ENCODE results near the gene LRRC70. TPM values are rescaled to one million over a fixed set of nuclear protein-coding genes. Genes with fewer than 3 reads are reported as not detected.

The LRRC70 gene
- 0.17 and 0.67 TPM in 2 replicates for total RNA-seq (2021; fragmentation: NEBNext Ultra II Directional; extraction: Animal tissue kit (Norgen Biotek cat#: 25700))
- polyA plus RNA-seq (2011; rRNA removed), result 0.16 and 0.62 TPM in 2 replicates
- polyA plus RNA-seq (2011; cell fraction: cytosol; rRNA removed), result 0.25 TPM
- 0.44 TPM for polyA plus RNA-seq (2011; cell fraction: nucleus; rRNA removed)
- 0.09 to 0.30 TPM (median 0.10 TPM) in 4 replicates for polyA plus RNA-seq (2012, experiment 1 of 2)
- not detected for polyA plus RNA-seq (2012, experiment 2 of 2)
- 0.10 TPM for polyA plus RNA-seq (2013, experiment 1 of 2)
- 0.09 TPM for polyA plus RNA-seq (2013, experiment 2 of 2)
- 2.2 and 3.9 TPM in 2 replicates for polyA minus RNA-seq (2011; rRNA and poly(A)+ RNA removed)
- 1.5 TPM for polyA minus RNA-seq (2011; cell fraction: cytosol; rRNA and poly(A)+ RNA removed)
- polyA minus RNA-seq (2011; cell fraction: nucleus; rRNA and poly(A)+ RNA removed), result 12.8 TPM
- long read RNA-seq, experiment 1, result 0 reads
- long read RNA-seq, experiment 2, result 0 reads

GRCh38 chr5:62578540-62578939 lies at the start of gene LRRC70:
TSS of gene LRRC70 (plus strand) at chr5:62578819. CDS start at chr5:62579439, 620 bp downstream.
- no peak within 1 kb of the TSS for H2BK5ac ChIP-seq (ENCODE audit: low read depth, low read length)
- no peak within 1 kb of the TSS for H3K18ac ChIP-seq (ENCODE audit: extremely low read depth, low read length)
- H3K27ac ChIP-seq (ENCODE audit: low read depth, low read length), result no peak within 1 kb of the TSS
- H3K4ac ChIP-seq (replicated peaks; ENCODE audit: insufficient read length, low read depth, low read length), result no peak within 1 kb of the TSS
- H3K23me2 ChIP-seq (ENCODE audit: low read depth, low read length), result no peaks in the 10 kb centered on the region
- no peak within 1 kb of the TSS for H4K8ac ChIP-seq (ENCODE audit: extremely low read depth, insufficient read depth, low read length)
- DNase-seq (ENCODE audit: low read depth in 1 of 2, low spot score in 2 of 2) (no peak), FAIRE-seq (peak; percentile 13)
- H2BK120ac ChIP-seq (replicated peaks; ENCODE audit: low read depth, low read length), result no peak within 1 kb of the TSS
- no peak within 1 kb of the TSS for H2BK15ac ChIP-seq (ENCODE audit: low read length)
- H3K56ac ChIP-seq (replicated peaks; ENCODE audit: insufficient read length, low read depth, low read length), result no peak within 1 kb of the TSS
- H3K9me3 ChIP-seq (ENCODE audit: insufficient read depth in 2 of 2, low read depth in 1 of 2, low read length in 1 of 2), result no peaks in the 10 kb centered on the region
- H3K79me1 ChIP-seq (ENCODE audit: low read depth, low read length), result no peaks in the 10 kb centered on the region
- no peaks in the 10 kb centered on the region for H3K27me3 ChIP-seq (replicated peaks in 1 of 4; ENCODE audit: control insufficient read depth in 3 of 4, extremely low read depth in 1 of 4, insufficient read depth in 3 of 4, low read length in 3 of 4)
- POLR2A ChIA-PET (ENCODE audit: partially characterized antibody), result no interaction called here
- CTCF ChIA-PET (ENCODE audit: partially characterized antibody), result interaction anchor here (0.7 to 1.5 kb wide), 3 partner anchors 10 to 650 kb away, joined by 3 to 4 read pairs (median 3); no protein-coding TSS in a partner anchor
- H2BK20ac ChIP-seq (ENCODE audit: low read length), result no peak within 1 kb of the TSS
- H3K79me2 ChIP-seq (ENCODE audit: control insufficient read depth in 1 of 2, insufficient read depth in 2 of 2, low read length in 2 of 2), result no peaks in the 10 kb centered on the region
- no peak within 1 kb of the TSS for H2AFZ ChIP-seq (ENCODE audit: low read length)
- 69% methylated on average over 4 of the region's 4 CpGs; no CpG with 5 or more reads in 1 of the 2 experiments for WGBS, 2 experiments (ENCODE audit: extremely low coverage in 1 of 2, insufficient coverage in 1 of 2, insufficient read length in 1 of 2, insufficient replicate concordance in 2 of 2, low coverage in 1 of 2, low lambda C conversion rate in 2 of 2, missing lambda C conversion rate in 1 of 2)
- H3K4me3 ChIP-seq (ENCODE audit: extremely low read depth in 1 of 4, insufficient read depth in 2 of 4, low read depth in 3 of 4, low read length in 4 of 4), result no peak within 1 kb of the TSS
- H3K4me1 ChIP-seq (replicated peaks in 1 of 4; ENCODE audit: control insufficient read depth in 3 of 4, insufficient read depth in 4 of 4, low read length in 3 of 4), result no peaks in the 10 kb centered on the region
- no peak within 1 kb of the TSS for H4K91ac ChIP-seq (replicated peaks; ENCODE audit: insufficient read length, low read length)
- H3K9ac ChIP-seq (replicated peaks in 1 of 4; ENCODE audit: extremely low read depth in 1 of 4, low read depth in 3 of 4, low read length in 3 of 4), result no peak within 1 kb of the TSS
- no peak within 1 kb of the TSS for H2AK5ac ChIP-seq (ENCODE audit: low read depth, low read length)
- H4K20me1 ChIP-seq (replicated peaks in 1 of 2; ENCODE audit: control insufficient read depth in 1 of 2, insufficient read depth in 2 of 2, low read length in 2 of 2), result peaks cover 0 to 1% of the 10 kb centered on the region in 2 experiments
- H4K5ac ChIP-seq (ENCODE audit: insufficient read length, low read depth, low read length), result no peak within 1 kb of the TSS
- no peak within 1 kb of the TSS for H2BK12ac ChIP-seq (ENCODE audit: low read depth, low read length)
- H3K23ac ChIP-seq (ENCODE audit: insufficient read length), result no peak within 1 kb of the TSS
- no peak within 1 kb of the TSS for H3K4me2 ChIP-seq (ENCODE audit: insufficient read depth in 1 of 2, low read depth in 2 of 2, low read length in 2 of 2)
- H3K14ac ChIP-seq (ENCODE audit: insufficient read length), result no peak within 1 kb of the TSS
- H3K36me3 ChIP-seq (ENCODE audit: control insufficient read depth in 2 of 4, insufficient read depth in 4 of 4, low read length in 3 of 4), result no peaks in the 10 kb centered on the region
- TF ChIP-seq HDAC2 (IDR thresholded peaks at IDR 0.05; ENCODE audit: borderline replicate concordance in 1 of 2, low read depth in 2 of 2, low read length in 2 of 2) (no peak), CTBP2 (IDR thresholded peaks at IDR 0.05; ENCODE audit: borderline replicate concordance, insufficient read depth, insufficient read length, low read length) (no peak), POU5F1 (IDR thresholded peaks at IDR 0.05; ENCODE audit: low read depth, low read length) (no peak), YY1 (IDR thresholded peaks at IDR 0.05; ENCODE audit: low read depth, low read length) (no peak), GTF2F1 (IDR thresholded peaks at IDR 0.05; ENCODE audit: borderline replicate concordance, low read depth, low read length) (no peak), CHD1 (IDR thresholded peaks at IDR 0.05; ENCODE audit: low read depth, low read length) (no peak), EZH2 (IDR thresholded peaks at IDR 0.05; ENCODE audit: low read depth, low read length, severe bottlenecking) (no peak), SIRT6 (IDR thresholded peaks at IDR 0.05; ENCODE audit: low read length) (no peak), HDAC6 (IDR thresholded peaks at IDR 0.05; ENCODE audit: low read depth, low read length) (no peak), NRF1 (IDR thresholded peaks at IDR 0.05; ENCODE audit: low read depth, low read length) (no peak), RFX5 (IDR thresholded peaks at IDR 0.05; ENCODE audit: borderline replicate concordance, low read depth, low read length) (no peak), POLR2AphosphoS5 (IDR thresholded peaks at IDR 0.05; ENCODE audit: low read depth, low read length) (no peak), TAF7 (optimal IDR thresholded peaks at IDR 0.05; ENCODE audit: borderline replicate concordance, low read depth, low read length) (no peak)
